Keratinocyte (primary cell): ENCODE results near the gene TLK1.

ENCODE experiments used
- CTCF ChIP-seq, 3 experiments: IDR thresholded peaks in 1 of 3; conservative IDR thresholded peaks in 1 of 3; optimal IDR thresholded peaks in 1 of 3; 2 replicates in 2 of 3; 3 replicates in 1 of 3; pipeline versions ENCODE3 to v1.5.1; 2011; ENCODE audit warnings: low read length in 3 of 3, mild to moderate bottlenecking in 3 of 3, moderate library complexity in 2 of 3, control low read depth in 1 of 3, inconsistent platforms in 1 of 3; ENCODE audit not compliant: insufficient read depth in 2 of 3; ENCODE audit errors: extremely low read depth in 1 of 3
- EZH2 ChIP-seq: IDR thresholded peaks from one replicate; pipeline ENCODE4 v1.6.1; 2012; ENCODE audit warnings: inconsistent platforms, mild to moderate bottlenecking, low read length, moderate library complexity

GRCh38 chr2:171147081-171147480, 13.6 kb downstream of the TLK1 start:
- TF ChIP-seq CTCF (optimal IDR thresholded peaks at IDR 0.05 in 1 of 3, IDR thresholded peaks at IDR 0.05 in 1 of 3, conservative IDR thresholded peaks at IDR 0.05 in 1 of 3; ENCODE audit: extremely low read depth in 1 of 3, insufficient read depth in 2 of 3, low read length in 3 of 3) (no peak), EZH2 (no peak)
